ENCODE measurements around the gene SLC18A3. TPM values are rescaled to one million over a fixed set of nuclear protein-coding genes. Genes with fewer than 3 reads are reported as not detected.

Gene SLC18A3
- total RNA-seq, 4 donors from 2014 or later: not detected

GRCh38 chr10:49611816-49612512 lies 1.9 kb downstream of the SLC18A3 start:
- WGBS, 2 donors: 6 to 9% methylated on average over 33 to 40 of the region's 53 CpGs
- Histone ChIP-seq H3K27me3 (peaks cover 3 to 95% of the 10 kb centered on the region in 2 donors), H3K36me3 (no peaks in the 10 kb centered on the region), H3K4me3 (no peak overlapping the region), H3K9me3 (no peaks in the 10 kb centered on the region), H3K4me1 (peaks cover 0 to 61% (median 4%) of the 10 kb centered on the region in 4 donors), H3K27ac (no peak overlapping the region)
- no peak for TF ChIP-seq EP300 (IDR thresholded peaks at IDR 0.05)
- no peak for TF ChIP-seq POLR2A (IDR thresholded peaks at IDR 0.05)
- no peak for TF ChIP-seq CTCF (IDR thresholded peaks at IDR 0.05)
- no peak for DNase-seq (ENCODE audit: low spot score in 2 of 2)

GRCh38 chr10:49612513-49613164 lies 2.5 kb downstream of the SLC18A3 start:
- no peak overlapping the region for H3K4me3 ChIP-seq
- H3K27me3 ChIP-seq: peaks cover 3 to 95% of the 10 kb centered on the region in 2 donors
- H3K9me3 ChIP-seq: no peaks in the 10 kb centered on the region
- WGBS, 2 donors: 0 to 9% methylated on average over 20 to 28 of the region's 29 CpGs
- H3K4me1 ChIP-seq: peaks cover 0 to 55% (median 4%) of the 10 kb centered on the region in 4 donors
- TF ChIP-seq CTCF (IDR thresholded peaks at IDR 0.05): no peak
- TF ChIP-seq POLR2A (IDR thresholded peaks at IDR 0.05): no peak
- no peak for TF ChIP-seq EP300 (IDR thresholded peaks at IDR 0.05)
- H3K27ac ChIP-seq: no peak overlapping the region
- no peak for DNase-seq (ENCODE audit: low spot score in 2 of 2)
- no peaks in the 10 kb centered on the region for H3K36me3 ChIP-seq

GRCh38 chr10:49613165-49613881 lies 3.2 kb downstream of the SLC18A3 start:
- no peaks in the 10 kb centered on the region for H3K9me3 ChIP-seq
- no peaks in the 10 kb centered on the region for H3K36me3 ChIP-seq
- H3K4me1 ChIP-seq: peaks cover 0 to 55% (median 4%) of the 10 kb centered on the region in 4 donors
- no peak overlapping the region for H3K27ac ChIP-seq
- no peak for DNase-seq (ENCODE audit: low spot score in 2 of 2)
- H3K4me3 ChIP-seq: no peak overlapping the region
- no peak for TF ChIP-seq CTCF (IDR thresholded peaks at IDR 0.05)
- TF ChIP-seq EP300 (IDR thresholded peaks at IDR 0.05): no peak
- TF ChIP-seq POLR2A (IDR thresholded peaks at IDR 0.05): no peak
- WGBS, 2 donors: 5 to 8% methylated on average over 12 to 22 of the region's 23 CpGs
- H3K27me3 ChIP-seq: peaks cover 3 to 92% of the 10 kb centered on the region in 2 donors

GRCh38 chr10:49613882-49614241 lies 3.8 kb downstream of the SLC18A3 start, which contains the start of gene CHAT:
TSS of gene CHAT (plus strand) at chr10:49614037. CDS start at chr10:49614190, 153 bp downstream.
- Histone ChIP-seq H3K9me3 (no peaks in the 10 kb centered on the region), H3K27ac (no peak within 1 kb of the TSS), H3K4me3 (no peak within 1 kb of the TSS), H3K4me1 (peaks cover 0 to 54% (median 4%) of the 10 kb centered on the region in 4 donors), H3K36me3 (no peaks in the 10 kb centered on the region), H3K27me3 (peaks cover 3 to 92% of the 10 kb centered on the region in 2 donors)
- TF ChIP-seq EP300 (IDR thresholded peaks at IDR 0.05) (no peak), CTCF (IDR thresholded peaks at IDR 0.05) (no peak), POLR2A (IDR thresholded peaks at IDR 0.05) (no peak)
- WGBS, 2 donors: 1% methylated on average over 10 of the region's 10 CpGs
- DNase-seq (ENCODE audit: low spot score in 2 of 2): no peak

Data from tibial nerve (tissue), 4 donors.